Stimulated activated CD8-positive, alpha-beta memory T cell treated with anti-CD3 and anti-CD28 coated beads, Interleukin-4, amount 100 ng/mL, for 24 hours (primary cell): ENCODE measurements around the gene TNRC6A.
"Not testable (repeated sequence)": the region's sequence is repeated elsewhere in the genome, so short reads cannot be mapped to it uniquely, and the experiment has no call there.

ENCODE experiments used
- DNase-seq: peaks from one replicate; pipeline ENCODE4 v3.0.0-alpha.2; 2020; ENCODE audit warnings: low read depth

TNRC6A gene

GRCh38 chr16:24759006-24759405 lies 29.6 kb downstream of the TNRC6A start:
- no peak for DNase-seq

- no peak for DNase-seq
Measured at GRCh38 chr16:24761526-24761925, 32.1 kb downstream of the TNRC6A start.

- DNase-seq = no peak
Measured at GRCh38 chr16:24764916-24765315, 35.5 kb downstream of the TNRC6A start.

- DNase-seq = no peak
Measured at GRCh38 chr16:24766057-24766456, 36.6 kb downstream of the TNRC6A start.

- no peak for DNase-seq
Measured at GRCh38 chr16:24769806-24770205, 40.4 kb downstream of the TNRC6A start.

- no peak for DNase-seq
Measured at GRCh38 chr16:24771132-24771778, 41.8 kb downstream of the TNRC6A start.

- DNase-seq = no peak
Measured at GRCh38 chr16:24771779-24772157, 42.3 kb downstream of the TNRC6A start.

GRCh38 chr16:24773771-24774427 lies 44.4 kb downstream of the TNRC6A start:
- no peak for DNase-seq

GRCh38 chr16:24774510-24774909 lies 45.1 kb downstream of the TNRC6A start:
- no peak for DNase-seq

- DNase-seq = no peak
Measured at GRCh38 chr16:24775455-24775854, 46.0 kb downstream of the TNRC6A start.

- DNase-seq = no peak
Measured at GRCh38 chr16:24776501-24777220, 47.2 kb downstream of the TNRC6A start.

- DNase-seq = no peak
Measured at GRCh38 chr16:24778671-24779070, 49.2 kb downstream of the TNRC6A start.

GRCh38 chr16:24781256-24781655 lies 51.8 kb downstream of the TNRC6A start:
- DNase-seq = no peak

GRCh38 chr16:24784121-24784520 lies 54.7 kb downstream of the TNRC6A start:
- DNase-seq = no peak

GRCh38 chr16:24789881-24790280 lies 60.4 kb downstream of the TNRC6A start:
- no peak for DNase-seq

GRCh38 chr16:24800586-24800985 lies 71.1 kb downstream of the TNRC6A start:
- no peak for DNase-seq

GRCh38 chr16:24801761-24802302 lies 72.4 kb downstream of the TNRC6A start:
- no peak for DNase-seq

- DNase-seq = no peak
Measured at GRCh38 chr16:24805484-24805883, 76.0 kb downstream of the TNRC6A start.

GRCh38 chr16:24807301-24807700 lies 77.8 kb downstream of the TNRC6A start:
- DNase-seq = no peak

- no peak for DNase-seq
Measured at GRCh38 chr16:24810951-24811843, 81.7 kb downstream of the TNRC6A start.

GRCh38 chr16:24812813-24813212 lies 83.4 kb downstream of the TNRC6A start:
- DNase-seq = not testable (repeated sequence)

- DNase-seq = no peak
Measured at GRCh38 chr16:24815021-24815420, 85.6 kb downstream of the TNRC6A start.
